Upper lobe of left lung (tissue), 6 donors: ENCODE results near the gene ATP6V0A1. TPM values are rescaled to one million over a fixed set of nuclear protein-coding genes. Genes with fewer than 3 reads are reported as not detected.
A peak's percentile ranks its signal among the peaks of the same experiment; 100 is the strongest.
"Not testable (repeated sequence)": the region's sequence is repeated elsewhere in the genome, so short reads cannot be mapped to it uniquely, and the experiment has no call there.

Source experiments
- ATAC-seq, 2 donors: fragments of 200-7000 bp; cut with Tn5 transposase; one replicate each; pipeline ENCODE4 v1.9.1; 2022; ENCODE audit warnings: mild to moderate bottlenecking in 2 of 2, moderate library complexity in 2 of 2; ENCODE audit not compliant: low FRiP score in 2 of 2
- DNase-seq, 2 donors: peaks; one replicate each; pipeline ENCODE4 v3.0.0-alpha.2; 2019 to 2020
- H3K27ac ChIP-seq, 4 donors: fragments of 200-600 bp; sonication (generic); one replicate each; pipeline ENCODE4 v1.5.1; 2016 to 2019
- H3K27me3 ChIP-seq, 4 donors: fragments of 200-600 bp; sonication (generic); one replicate each; pipeline ENCODE4 v1.5.1; 2017 to 2019
- H3K36me3 ChIP-seq, 4 donors: fragments of 200-600 bp; sonication (generic); one replicate each; pipeline ENCODE4 v1.5.1; 2016 to 2019
- H3K4me1 ChIP-seq, 4 donors: fragments of 200-600 bp; sonication (generic); one replicate each; pipeline ENCODE4 v1.5.1; 2018 to 2019
- H3K4me3 ChIP-seq, 4 donors: fragments of 200-600 bp; sonication (generic); one replicate each; pipeline ENCODE4 v1.5.1; 2017 to 2019; ENCODE audit warnings: mild to moderate bottlenecking in 2 of 4, moderate library complexity in 1 of 4
- H3K9me3 ChIP-seq, 4 donors: fragments of 200-600 bp; sonication (generic); one replicate each; pipeline ENCODE4 v1.5.1; 2018 to 2019
- EP300 ChIP-seq, 4 donors: sonication (generic); formaldehyde crosslinking; IDR thresholded peaks; one replicate each; pipeline ENCODE4 v1.5.1; 2017; ENCODE audit warnings: antibody characterized with exemption in 4 of 4, control low read depth in 2 of 4
- POLR2A ChIP-seq, 4 donors: fragments of 450-650 bp; IDR thresholded peaks; one replicate each; pipeline ENCODE4 v1.5.1; 2016 to 2017; ENCODE audit warnings: antibody characterized with exemption in 4 of 4, mild to moderate bottlenecking in 2 of 4
- POLR2AphosphoS5 ChIP-seq, 2 donors: sonication (generic); formaldehyde crosslinking; IDR thresholded peaks; one replicate each; pipeline ENCODE4 v1.5.1; 2017; ENCODE audit warnings: antibody characterized with exemption in 2 of 2
- WGBS, 2 donors: methylation state at CpG; one replicate each; pipeline ENCODE4 v1.1.5; 2017 to 2018; 5-methylcytosine and 5-hydroxymethylcytosine counted together
- total RNA-seq, 6 donors: library from RNA; depleted of rRNA in 4 of 6; stranded (reverse); fragments of >200 nt in 4 of 6; gene quantifications; one replicate each; pipeline versions ENCODE4 v1.1.0 to v1.2.1, GENCODE V29; 2016 to 2021
- TF ChIP-seq, protein P1 (sequence below), 6 experiments: fragments of 450-650 bp in 4 of 6; fragments of 200-600 bp in 2 of 6; sonication (generic) in 2 of 6; IDR thresholded peaks; one replicate each; pipeline ENCODE4 v1.5.1; 2016 to 2019; ENCODE audit warnings: antibody characterized with exemption in 6 of 6
- donor health status: DM: no; HTN: no; CAD: no; lungs with moderate emphysema.
- donor health status: DM: no; HTN: yes; CAD: no; lungs with severe emphysema.

ATP6V0A1 gene
- total RNA-seq, 6 donors from 2014 or later = 68.3 to 212 (median 118) TPM

DNA sequence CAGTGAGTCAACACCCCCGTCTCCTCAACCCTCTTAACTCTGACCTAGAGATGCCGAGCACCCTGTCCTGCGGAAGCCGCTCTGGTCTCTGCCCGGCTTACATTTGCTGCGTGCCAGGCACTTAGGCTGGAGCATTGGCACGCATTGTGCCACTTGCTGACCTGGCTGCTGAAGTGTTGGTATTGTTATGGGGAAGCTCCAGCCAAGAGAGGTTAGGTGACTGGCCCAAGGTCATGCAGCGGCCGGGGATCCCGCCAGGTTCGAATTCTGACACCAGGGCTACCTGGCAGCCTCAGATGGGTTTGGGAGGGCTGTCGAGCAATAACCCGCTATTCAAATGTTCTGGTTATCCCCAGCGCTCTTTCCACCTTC lies 89.0 kb downstream of the ATP6V0A1 start:
- peak overlapping the region in 1 of 4 donors; percentile 48 for H3K4me3 ChIP-seq
- H3K9me3 ChIP-seq = no peaks in the 10 kb centered on the region
- peaks cover 0 to 19% (median 6%) of the 10 kb centered on the region in 4 donors for H3K4me1 ChIP-seq
- ATAC-seq (no peak), DNase-seq (no peak)
- 91% methylated on average over 11 of the region's 14 CpGs; no CpG with 5 or more reads in 1 of the 2 donors for WGBS, 2 donors
- TF ChIP-seq, protein P1, sequence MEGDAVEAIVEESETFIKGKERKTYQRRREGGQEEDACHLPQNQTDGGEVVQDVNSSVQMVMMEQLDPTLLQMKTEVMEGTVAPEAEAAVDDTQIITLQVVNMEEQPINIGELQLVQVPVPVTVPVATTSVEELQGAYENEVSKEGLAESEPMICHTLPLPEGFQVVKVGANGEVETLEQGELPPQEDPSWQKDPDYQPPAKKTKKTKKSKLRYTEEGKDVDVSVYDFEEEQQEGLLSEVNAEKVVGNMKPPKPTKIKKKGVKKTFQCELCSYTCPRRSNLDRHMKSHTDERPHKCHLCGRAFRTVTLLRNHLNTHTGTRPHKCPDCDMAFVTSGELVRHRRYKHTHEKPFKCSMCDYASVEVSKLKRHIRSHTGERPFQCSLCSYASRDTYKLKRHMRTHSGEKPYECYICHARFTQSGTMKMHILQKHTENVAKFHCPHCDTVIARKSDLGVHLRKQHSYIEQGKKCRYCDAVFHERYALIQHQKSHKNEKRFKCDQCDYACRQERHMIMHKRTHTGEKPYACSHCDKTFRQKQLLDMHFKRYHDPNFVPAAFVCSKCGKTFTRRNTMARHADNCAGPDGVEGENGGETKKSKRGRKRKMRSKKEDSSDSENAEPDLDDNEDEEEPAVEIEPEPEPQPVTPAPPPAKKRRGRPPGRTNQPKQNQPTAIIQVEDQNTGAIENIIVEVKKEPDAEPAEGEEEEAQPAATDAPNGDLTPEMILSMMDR (IDR thresholded peaks at IDR 0.05) = no peak
- TF ChIP-seq POLR2AphosphoS5 (IDR thresholded peaks at IDR 0.05) (no peak), EP300 (IDR thresholded peaks at IDR 0.05) (no peak), POLR2A (IDR thresholded peaks at IDR 0.05) (peak in 1 of 4 donors; percentile 16)
- no peak overlapping the region for H3K27ac ChIP-seq
- H3K27me3 ChIP-seq = no peaks in the 10 kb centered on the region
- H3K36me3 ChIP-seq = peaks cover 7 to 29% (median 15%) of the 10 kb centered on the region in 4 donors

DNA sequence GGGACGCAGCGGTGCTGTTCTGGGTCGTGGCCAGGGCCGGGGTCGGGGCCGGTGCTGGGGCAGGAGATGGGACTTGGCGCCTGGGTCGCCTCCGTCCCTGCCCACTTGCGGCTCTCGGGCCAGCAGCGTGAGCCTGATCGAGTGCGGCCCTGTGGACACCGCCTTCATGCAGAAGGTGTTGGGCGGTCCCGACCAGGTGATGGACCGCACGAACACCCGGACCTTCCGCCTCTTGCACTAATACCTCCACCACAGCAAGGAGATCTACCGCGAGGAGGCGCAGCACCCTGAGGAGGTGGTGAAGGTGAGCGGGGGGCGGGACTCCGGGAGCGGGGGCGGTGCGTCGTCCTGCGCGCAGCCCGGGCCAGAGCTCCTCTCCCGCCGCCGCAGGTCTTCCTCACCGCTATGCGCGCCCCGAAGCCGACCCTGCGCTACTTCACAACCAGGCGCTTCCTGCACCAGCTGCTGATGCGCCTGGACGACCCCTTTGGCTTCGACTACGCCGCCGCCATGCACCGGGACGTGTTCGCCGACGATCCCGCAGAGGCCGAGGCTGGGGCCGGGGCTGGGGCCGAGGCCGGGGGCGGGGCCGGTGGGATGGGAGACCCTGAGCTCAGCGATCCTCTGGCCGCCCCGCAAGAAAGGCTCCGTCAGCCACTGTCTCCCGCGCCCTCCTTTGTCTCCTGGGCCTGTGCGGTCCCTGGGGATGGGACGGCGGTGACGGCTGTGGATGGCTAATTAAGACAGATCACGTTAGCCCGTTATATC lies 89.6 kb downstream of the ATP6V0A1 start:
- H3K27ac ChIP-seq = no peak overlapping the region

DNA sequence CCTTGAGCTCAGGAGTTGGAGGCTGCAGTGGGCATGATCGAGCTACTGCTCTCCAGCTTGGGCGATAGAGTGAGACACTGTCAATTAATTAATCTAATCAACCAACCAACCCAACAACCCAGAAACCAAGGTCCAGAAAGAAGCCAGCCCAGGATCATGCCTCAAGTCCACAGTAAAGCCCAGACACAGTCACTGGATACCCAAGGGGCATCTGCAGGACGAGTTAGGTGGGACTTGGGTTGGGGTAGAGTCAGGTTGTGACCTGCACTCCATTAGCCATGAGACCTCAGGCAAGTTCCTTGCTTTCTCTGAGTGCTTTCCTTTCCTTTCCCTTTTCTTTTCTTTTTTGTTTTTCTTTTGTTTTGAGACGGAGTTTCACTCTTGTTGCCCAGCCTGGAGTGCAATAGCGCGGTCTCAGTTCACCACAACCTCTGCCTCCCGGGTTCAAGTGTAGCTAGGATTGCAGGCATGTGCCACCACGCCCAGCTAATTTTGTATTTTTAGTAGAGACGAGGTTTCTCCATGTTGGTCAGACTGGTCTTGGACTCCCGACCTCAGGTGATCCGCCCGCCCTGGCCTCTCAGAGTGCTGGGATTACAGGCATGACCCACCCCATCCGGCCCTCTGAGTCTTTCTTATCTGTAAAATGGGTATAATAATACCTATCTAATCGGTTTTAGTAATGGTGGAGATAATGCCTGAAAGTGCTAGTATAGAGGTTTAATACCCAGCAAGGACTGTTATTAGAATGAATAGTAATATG lies 90.5 kb downstream of the ATP6V0A1 start:
- ATAC-seq (no peak), DNase-seq (no peak)
- Histone ChIP-seq H3K4me1 (peaks cover 12 to 34% (median 18%) of the 10 kb centered on the region in 4 donors), H3K9me3 (no peaks in the 10 kb centered on the region), H3K4me3 (no peak overlapping the region), H3K27ac (no peak overlapping the region), H3K36me3 (peaks cover 0 to 19% (median 1%) of the 10 kb centered on the region in 4 donors), H3K27me3 (no peaks in the 10 kb centered on the region)
- WGBS, 2 donors = 84 to 85% methylated on average over 14 of the region's 14 CpGs
- TF ChIP-seq POLR2AphosphoS5 (IDR thresholded peaks at IDR 0.05) (no peak), EP300 (IDR thresholded peaks at IDR 0.05) (no peak), POLR2A (IDR thresholded peaks at IDR 0.05) (no peak)
- TF ChIP-seq, protein P1 (IDR thresholded peaks at IDR 0.05) = no peak

More for the DNA sequence above, 89.6 kb downstream of the ATP6V0A1 start:
- 55 to 59% methylated on average over 17 to 63 of the region's 74 CpGs for WGBS, 2 donors
- DNase-seq (peak; percentile 84 to 93), ATAC-seq (peak; percentile 68 to 82)
- TF ChIP-seq, protein P1 (IDR thresholded peaks at IDR 0.05) = peak in 4 of 6 experiments; percentile 28 to 75 (median 67)
- TF ChIP-seq EP300 (IDR thresholded peaks at IDR 0.05) = no peak
- Histone ChIP-seq H3K27me3 (no peaks in the 10 kb centered on the region), H3K36me3 (peaks cover 5 to 28% (median 9%) of the 10 kb centered on the region in 4 donors), H3K4me3 (peak overlapping the region in 3 of 4 donors; percentile 31 to 48 (median 42)), H3K9me3 (no peaks in the 10 kb centered on the region), H3K4me1 (peaks cover 3 to 25% (median 9%) of the 10 kb centered on the region in 4 donors)

DNA sequence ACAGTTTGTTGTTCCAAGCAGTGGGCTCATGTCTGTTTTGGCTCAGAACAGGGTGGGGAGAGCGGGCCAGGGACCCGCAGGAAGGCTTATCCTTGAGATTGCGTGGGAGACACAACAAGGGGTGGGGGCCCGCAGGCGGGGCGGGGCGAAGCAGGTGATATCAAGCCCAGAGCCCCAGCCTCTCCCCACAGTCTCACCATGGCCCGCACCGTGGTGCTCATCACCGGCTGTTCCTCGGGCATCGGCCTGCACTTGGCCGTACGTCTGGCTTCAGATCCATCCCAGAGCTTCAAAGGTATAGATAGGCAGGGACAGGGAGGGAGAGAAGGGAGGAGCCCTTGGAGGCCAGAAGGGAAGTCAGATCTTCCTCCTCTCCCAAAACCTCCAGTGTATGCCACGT lies 94.1 kb downstream of the ATP6V0A1 start, which contains the start of gene HSD17B1:
Gene HSD17B1 (plus strand): TSS at position 188 of the 400 bp plus-strand sequence. CDS start 11 bp downstream, at position 199.
- H3K4me1 ChIP-seq = peaks cover 17 to 46% (median 27%) of the 10 kb centered on the region in 4 donors
- not testable (repeated sequence) for H3K36me3 ChIP-seq, ATAC-seq, H3K9me3 ChIP-seq, H3K27me3 ChIP-seq, DNase-seq
- 75 to 91% methylated on average over 2 to 15 of the region's 15 CpGs for WGBS, 2 donors
- peak within 1 kb of the TSS in 3 of 4 donors; percentile 59 to 95 (median 88) for H3K4me3 ChIP-seq
- H3K27ac ChIP-seq = peak within 1 kb of the TSS in 3 of 4 donors; percentile 94 to 96 (median 95)
